ENCODE results near the gene EMD. TPM values are rescaled to one million over a fixed set of nuclear protein-coding genes. Genes with fewer than 3 reads are reported as not detected.
"Not testable (repeated sequence)": the region's sequence is repeated elsewhere in the genome, so short reads cannot be mapped to it uniquely, and the experiment has no call there.

EMD gene
- total RNA-seq = 10 to 100 TPM; 61.4 to 66.1 TPM

DNA sequence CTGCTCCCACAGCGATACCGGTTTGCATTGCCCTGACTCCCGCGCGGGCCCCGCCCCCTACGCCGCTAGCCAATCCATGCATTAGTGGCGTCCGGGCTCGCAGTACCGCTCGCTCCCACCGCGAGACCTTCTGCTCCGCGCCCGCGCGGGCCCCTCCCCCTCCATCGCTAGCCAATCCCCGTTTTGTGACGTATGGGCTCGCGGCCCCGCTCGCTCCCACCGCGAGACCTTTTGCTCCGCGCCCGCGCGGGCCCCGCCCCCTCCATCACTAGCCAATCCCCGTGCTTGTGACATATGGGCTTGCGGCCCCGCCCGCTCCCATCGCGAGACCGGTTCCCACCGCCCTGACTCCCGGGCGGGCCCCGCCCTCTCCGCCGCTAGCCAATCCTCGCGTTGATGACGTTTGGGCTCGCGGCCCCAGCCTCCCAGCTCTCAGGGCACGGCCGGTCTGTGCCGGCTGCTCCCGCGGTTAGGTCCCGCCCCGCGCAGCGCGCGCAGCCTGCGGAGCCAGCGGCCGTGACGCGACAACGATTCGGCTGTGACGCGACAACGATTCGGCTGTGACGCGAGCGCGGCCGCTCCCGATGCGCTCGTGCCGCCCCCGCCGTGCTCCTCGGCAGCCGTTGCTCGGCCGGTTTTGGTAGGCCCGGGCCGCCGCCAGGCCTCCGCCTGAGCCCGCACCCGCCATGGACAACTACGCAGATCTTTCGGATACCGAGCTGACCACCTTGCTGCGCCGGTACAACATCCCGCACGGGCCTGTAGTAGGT lies at the start of gene EMD:
EMD (plus strand) TSS at position 497 of the 770 bp plus-strand sequence; CDS start at position 687, 190 bp downstream.
- TF ChIP-seq POLR2AphosphoS5 (IDR thresholded peaks at IDR 0.05) (peak; percentile 79), POLR2A (IDR thresholded peaks at IDR 0.05) (peak; percentile 88)
- TF ChIP-seq, protein P1, sequence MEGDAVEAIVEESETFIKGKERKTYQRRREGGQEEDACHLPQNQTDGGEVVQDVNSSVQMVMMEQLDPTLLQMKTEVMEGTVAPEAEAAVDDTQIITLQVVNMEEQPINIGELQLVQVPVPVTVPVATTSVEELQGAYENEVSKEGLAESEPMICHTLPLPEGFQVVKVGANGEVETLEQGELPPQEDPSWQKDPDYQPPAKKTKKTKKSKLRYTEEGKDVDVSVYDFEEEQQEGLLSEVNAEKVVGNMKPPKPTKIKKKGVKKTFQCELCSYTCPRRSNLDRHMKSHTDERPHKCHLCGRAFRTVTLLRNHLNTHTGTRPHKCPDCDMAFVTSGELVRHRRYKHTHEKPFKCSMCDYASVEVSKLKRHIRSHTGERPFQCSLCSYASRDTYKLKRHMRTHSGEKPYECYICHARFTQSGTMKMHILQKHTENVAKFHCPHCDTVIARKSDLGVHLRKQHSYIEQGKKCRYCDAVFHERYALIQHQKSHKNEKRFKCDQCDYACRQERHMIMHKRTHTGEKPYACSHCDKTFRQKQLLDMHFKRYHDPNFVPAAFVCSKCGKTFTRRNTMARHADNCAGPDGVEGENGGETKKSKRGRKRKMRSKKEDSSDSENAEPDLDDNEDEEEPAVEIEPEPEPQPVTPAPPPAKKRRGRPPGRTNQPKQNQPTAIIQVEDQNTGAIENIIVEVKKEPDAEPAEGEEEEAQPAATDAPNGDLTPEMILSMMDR (IDR thresholded peaks at IDR 0.05) = peak in 2 of 4 experiments; percentile 18 to 54
- intact Hi-C loops (cut with DNase I) = no loop called here
- no peaks in the 10 kb centered on the region for H3K9me3 ChIP-seq
- DNase-seq (ENCODE audit: low spot score) = peak; percentile 95
- peak within 1 kb of the TSS; percentile 98 for H3K27ac ChIP-seq
- peak within 1 kb of the TSS; percentile 67 to 73 for H3K4me3 ChIP-seq
- H3K36me3 ChIP-seq = no peaks in the 10 kb centered on the region
- no peaks in the 10 kb centered on the region for H3K4me1 ChIP-seq (replicated peaks)
- WGBS = 0% methylated on average over 24 of the region's 103 CpGs
- no peaks in the 10 kb centered on the region for H3K27me3 ChIP-seq (replicated peaks; ENCODE audit: insufficient read depth)

DNA sequence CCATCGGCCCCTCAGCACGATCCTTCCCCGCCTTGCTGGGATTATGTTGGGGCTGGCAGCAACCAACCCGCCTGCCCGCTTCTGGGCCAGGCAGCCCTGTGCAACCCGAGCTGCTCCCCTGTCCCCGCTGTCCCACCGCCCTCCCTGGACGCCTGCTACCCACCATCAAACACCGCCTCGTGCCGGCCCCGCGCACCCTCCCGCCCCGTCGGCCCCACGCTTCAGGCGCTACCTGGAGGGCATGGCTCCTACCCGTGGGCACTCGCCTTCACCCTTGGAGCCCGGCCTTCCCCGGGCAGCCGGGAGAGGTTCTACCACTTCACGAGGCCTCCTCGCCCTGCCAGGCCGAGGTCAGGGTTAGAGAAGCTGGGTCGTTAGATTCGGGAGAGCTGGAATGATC lies 46.5 kb upstream of the EMD start:
- no peak overlapping the region for H3K4me3 ChIP-seq
- H3K27ac ChIP-seq = no peak overlapping the region
- WGBS = 93% methylated on average over 23 of the region's 29 CpGs
- no peak for DNase-seq (ENCODE audit: low spot score)
- TF ChIP-seq POLR2A (IDR thresholded peaks at IDR 0.05) = no peak
- intact Hi-C loops (cut with DNase I) = no loop called here
- H3K4me1 ChIP-seq (replicated peaks) = no peaks in the 10 kb centered on the region
- H3K36me3 ChIP-seq = no peaks in the 10 kb centered on the region
- no peaks in the 10 kb centered on the region for H3K27me3 ChIP-seq (replicated peaks; ENCODE audit: insufficient read depth)
- no peaks in the 10 kb centered on the region for H3K9me3 ChIP-seq

DNA sequence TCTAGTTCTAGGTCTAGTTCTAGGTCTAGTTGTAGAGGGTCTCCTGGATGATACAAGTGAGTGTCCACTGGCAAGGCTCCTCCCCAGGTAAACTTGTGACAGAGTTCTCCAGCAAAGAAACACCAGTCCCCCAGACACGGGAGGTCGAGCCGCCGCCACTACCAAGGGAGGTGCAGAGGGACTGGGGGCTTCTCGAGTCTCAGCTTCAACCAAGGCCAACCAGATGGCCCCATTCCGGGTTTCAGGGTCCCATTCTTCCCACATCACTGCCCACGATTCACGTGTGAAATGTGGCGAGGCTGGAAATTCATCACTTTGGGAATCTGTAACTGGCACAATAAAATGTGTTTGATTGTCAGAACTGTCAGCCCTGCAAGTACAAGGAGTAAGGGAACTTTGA lies 46.0 kb upstream of the EMD start:
- H3K4me1 ChIP-seq (replicated peaks) = no peaks in the 10 kb centered on the region
- no peak overlapping the region for H3K27ac ChIP-seq
- no peak for DNase-seq (ENCODE audit: low spot score)
- no peaks in the 10 kb centered on the region for H3K27me3 ChIP-seq (replicated peaks; ENCODE audit: insufficient read depth)
- 93% methylated on average over 9 of the region's 9 CpGs for WGBS
- H3K4me3 ChIP-seq = no peak overlapping the region
- intact Hi-C loops (cut with DNase I) = no loop called here
- H3K36me3 ChIP-seq = no peaks in the 10 kb centered on the region
- H3K9me3 ChIP-seq = no peaks in the 10 kb centered on the region
- TF ChIP-seq, protein P1 (IDR thresholded peaks at IDR 0.05) = no peak
- TF ChIP-seq POLR2A (IDR thresholded peaks at IDR 0.05) = no peak

DNA sequence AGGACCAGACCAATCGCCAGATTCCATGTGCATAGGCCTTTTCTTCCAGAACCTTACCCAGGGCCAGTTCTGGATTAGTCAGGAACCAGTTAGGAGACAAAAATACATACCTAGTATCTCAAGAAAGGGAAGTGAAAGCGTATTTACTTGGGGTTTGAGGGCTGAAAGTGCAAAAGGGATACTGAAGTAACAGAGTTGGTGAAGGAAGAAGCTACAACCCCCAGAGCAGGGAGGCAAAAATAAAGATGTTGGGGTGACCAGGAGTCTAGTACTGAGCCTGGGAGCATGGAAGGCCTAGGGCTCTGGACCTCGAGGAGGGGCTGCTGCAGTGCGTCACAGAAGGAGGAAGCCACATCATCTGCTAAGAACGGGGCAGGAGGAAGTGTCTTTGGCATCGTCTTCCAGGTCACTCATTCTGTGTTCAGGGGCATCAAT lies 45.2 kb upstream of the EMD start:
- H3K27me3 ChIP-seq (replicated peaks; ENCODE audit: insufficient read depth) = no peaks in the 10 kb centered on the region
- no peaks in the 10 kb centered on the region for H3K9me3 ChIP-seq
- H3K36me3 ChIP-seq = no peaks in the 10 kb centered on the region
- TF ChIP-seq, protein P1 (IDR thresholded peaks at IDR 0.05) = no peak
- TF ChIP-seq POLR2A (IDR thresholded peaks at IDR 0.05) (no peak), POLR2AphosphoS5 (IDR thresholded peaks at IDR 0.05) (no peak)
- WGBS = 97% methylated on average over 6 of the region's 6 CpGs
- DNase-seq (ENCODE audit: low spot score) = no peak
- H3K4me3 ChIP-seq = no peak overlapping the region
- no peaks in the 10 kb centered on the region for H3K4me1 ChIP-seq (replicated peaks)
- no peak overlapping the region for H3K27ac ChIP-seq
- intact Hi-C loops (cut with DNase I) = no loop called here

DNA sequence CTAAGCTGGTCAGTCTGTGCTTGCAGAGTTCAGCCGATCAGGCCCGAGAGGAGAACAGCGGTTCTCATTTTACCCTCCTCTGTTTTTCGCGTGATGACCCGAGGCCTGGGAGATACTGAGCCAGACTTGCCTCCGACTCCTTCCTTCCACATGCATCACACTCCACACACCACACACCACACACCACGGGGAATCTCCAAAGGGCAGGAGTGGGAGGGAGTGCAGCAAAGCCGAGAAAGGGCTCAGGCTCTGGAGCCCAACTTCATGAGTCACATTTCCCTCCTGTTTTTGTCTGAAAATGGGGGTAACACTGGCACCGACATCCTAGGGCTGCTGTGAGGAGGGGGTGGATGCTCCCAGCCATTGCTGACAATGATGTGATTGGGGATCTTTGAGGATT lies 44.6 kb upstream of the EMD start:
- Histone ChIP-seq H3K4me1 (replicated peaks) (no peaks in the 10 kb centered on the region), H3K4me3 (no peak overlapping the region), H3K36me3 (no peaks in the 10 kb centered on the region), H3K27me3 (replicated peaks; ENCODE audit: insufficient read depth) (no peaks in the 10 kb centered on the region), H3K27ac (no peak overlapping the region), H3K9me3 (no peaks in the 10 kb centered on the region)
- no peak for TF ChIP-seq POLR2A (IDR thresholded peaks at IDR 0.05)
- TF ChIP-seq, protein P1 (IDR thresholded peaks at IDR 0.05) = no peak
- TF ChIP-seq POLR2AphosphoS5 (IDR thresholded peaks at IDR 0.05) = no peak
- DNase-seq (ENCODE audit: low spot score) = no peak
- WGBS = 93% methylated on average over 7 of the region's 10 CpGs
- intact Hi-C loops (cut with DNase I) = no loop called here

DNA sequence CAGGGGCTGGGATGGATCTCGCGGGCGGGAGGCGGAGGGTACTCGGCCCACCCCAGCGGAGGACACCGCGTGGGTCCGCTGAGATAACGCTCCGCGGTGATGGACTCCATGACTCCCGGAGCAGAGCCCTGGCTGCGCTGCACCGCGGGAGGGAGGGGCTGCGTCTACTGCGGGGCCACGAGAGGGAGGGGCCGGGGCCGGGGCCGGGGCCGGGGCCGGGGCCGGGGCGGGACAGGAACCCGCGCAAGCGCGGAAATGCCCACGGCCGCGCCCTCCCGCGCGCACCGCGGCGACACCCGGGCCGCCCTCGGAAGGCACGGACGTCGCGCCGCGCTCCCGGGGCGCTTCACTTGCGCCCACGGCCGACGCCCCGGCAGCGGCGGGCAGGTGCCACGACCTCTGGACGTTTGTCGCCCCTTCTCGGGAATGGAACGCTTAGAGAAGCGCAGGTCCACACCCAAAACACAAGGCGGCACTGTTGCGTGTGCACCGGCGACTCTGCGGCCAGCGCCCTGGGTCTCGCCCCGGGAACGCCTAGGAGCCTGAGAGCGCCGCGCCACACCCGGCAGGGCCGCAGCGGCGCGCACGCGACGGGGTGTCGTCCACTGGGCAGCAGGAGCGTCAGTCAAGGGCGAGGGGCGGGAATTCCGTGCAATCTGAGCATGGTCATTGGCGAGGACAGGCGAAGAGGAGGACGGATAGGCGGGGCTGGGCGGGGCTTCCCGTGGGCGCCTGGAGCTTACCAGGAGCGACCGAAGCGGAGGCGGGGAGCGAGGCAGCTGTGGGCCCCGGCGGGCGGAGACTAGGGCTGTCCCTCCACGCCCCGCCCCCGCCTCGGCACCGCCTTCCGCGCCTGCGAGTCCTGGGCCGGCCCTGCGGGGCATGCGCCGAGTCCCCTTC lies 37.4 kb upstream of the EMD start:
- H3K4me3 ChIP-seq; H3K36me3 ChIP-seq; intact Hi-C loops (cut with DNase I); H3K27ac ChIP-seq; H3K9me3 ChIP-seq; DNase-seq (ENCODE audit: low spot score); H3K4me1 ChIP-seq (replicated peaks); H3K27me3 ChIP-seq (replicated peaks; ENCODE audit: insufficient read depth): not testable (repeated sequence)
- no CpG with 5 or more reads among the region's 115 CpGs for WGBS

DNA sequence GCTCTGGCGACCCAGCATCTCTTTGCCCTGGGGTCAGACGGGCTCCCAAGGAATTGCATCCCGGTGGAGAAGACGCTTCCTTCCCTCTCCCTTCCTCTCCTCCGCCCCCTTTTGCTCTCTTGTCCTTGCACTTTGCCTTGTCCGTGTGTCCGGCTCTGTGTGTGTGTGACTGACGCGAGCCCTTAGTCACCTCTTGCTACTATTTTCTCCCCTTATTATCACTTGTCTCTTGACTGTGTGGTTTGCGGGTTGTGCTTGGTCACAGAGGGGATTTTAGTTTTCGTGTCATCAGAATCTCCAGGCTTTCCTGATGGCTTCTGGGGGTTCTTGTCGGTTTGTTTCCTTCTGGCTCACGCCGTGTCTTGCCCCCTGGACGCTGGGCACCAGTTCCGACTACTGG lies 36.0 kb upstream of the EMD start:
- DNase-seq (ENCODE audit: low spot score); intact Hi-C loops (cut with DNase I); H3K4me3 ChIP-seq; H3K36me3 ChIP-seq; H3K9me3 ChIP-seq; H3K27me3 ChIP-seq (replicated peaks; ENCODE audit: insufficient read depth); H3K27ac ChIP-seq; H3K4me1 ChIP-seq (replicated peaks): not testable (repeated sequence)
- WGBS = no CpG with 5 or more reads among the region's 16 CpGs

DNA sequence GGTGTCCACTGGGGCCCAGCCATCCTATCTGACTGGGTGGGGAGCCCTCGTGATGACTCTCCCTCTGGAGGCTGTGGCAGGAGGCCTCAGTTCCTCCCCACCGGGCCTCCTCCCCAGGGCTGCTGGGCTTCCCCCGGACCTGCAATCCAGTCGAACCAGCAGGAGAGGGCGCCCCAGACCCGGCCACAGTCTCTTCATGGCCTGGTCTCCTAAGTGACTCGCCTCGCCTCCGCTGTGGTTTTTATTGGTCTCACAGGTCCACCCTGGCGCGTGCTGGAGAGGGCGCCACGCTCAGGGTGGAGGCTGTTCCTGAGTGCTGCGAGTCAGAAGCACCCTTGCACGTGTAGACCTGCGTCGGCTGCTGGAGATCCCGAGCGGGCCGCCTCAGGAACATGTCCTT lies 35.5 kb upstream of the EMD start:
- H3K36me3 ChIP-seq; H3K4me1 ChIP-seq (replicated peaks); H3K27me3 ChIP-seq (replicated peaks; ENCODE audit: insufficient read depth); DNase-seq (ENCODE audit: low spot score); H3K27ac ChIP-seq; H3K9me3 ChIP-seq; intact Hi-C loops (cut with DNase I); H3K4me3 ChIP-seq: not testable (repeated sequence)
- WGBS = no CpG with 5 or more reads among the region's 20 CpGs

Data from prostate gland (tissue), 2 donors.